Gastrocnemius medialis (tissue), 4 donors: Measurements from ENCODE around the gene NANOG.

ENCODE experiments used
- CTCF ChIP-seq, 5 experiments: fragments of 450-650 bp in 3 of 5; fragments of 200-600 bp in 2 of 5; sonication (generic) in 2 of 5; IDR thresholded peaks in 4 of 5; conservative IDR thresholded peaks in 1 of 5; 1 replicate in 4 of 5; 2 replicates in 1 of 5; pipeline ENCODE4 v1.5.1; 2016 to 2019; ENCODE audit warnings: antibody characterized with exemption in 5 of 5, mild to moderate bottlenecking in 3 of 5, moderate library complexity in 3 of 5
- POLR2A ChIP-seq, 2 donors: fragments of 450-650 bp; IDR thresholded peaks; one replicate each; pipeline ENCODE4 v1.6.1; 2017; ENCODE audit warnings: antibody characterized with exemption in 2 of 2, mild to moderate bottlenecking in 2 of 2, moderate library complexity in 2 of 2

- TF ChIP-seq CTCF (IDR thresholded peaks at IDR 0.05 in 4 of 5, conservative IDR thresholded peaks at IDR 0.05 in 1 of 5), result no peak
- TF ChIP-seq POLR2A (IDR thresholded peaks at IDR 0.05), result no peak
Observed at GRCh38 chr12:7788294-7788660, 925 bp upstream of the NANOG start.
